ENCODE measurements around the gene CORO6.
"Not testable (repeated sequence)": the region's sequence is repeated elsewhere in the genome, so short reads cannot be mapped to it uniquely, and the experiment has no call there.

Gene CORO6

DNA sequence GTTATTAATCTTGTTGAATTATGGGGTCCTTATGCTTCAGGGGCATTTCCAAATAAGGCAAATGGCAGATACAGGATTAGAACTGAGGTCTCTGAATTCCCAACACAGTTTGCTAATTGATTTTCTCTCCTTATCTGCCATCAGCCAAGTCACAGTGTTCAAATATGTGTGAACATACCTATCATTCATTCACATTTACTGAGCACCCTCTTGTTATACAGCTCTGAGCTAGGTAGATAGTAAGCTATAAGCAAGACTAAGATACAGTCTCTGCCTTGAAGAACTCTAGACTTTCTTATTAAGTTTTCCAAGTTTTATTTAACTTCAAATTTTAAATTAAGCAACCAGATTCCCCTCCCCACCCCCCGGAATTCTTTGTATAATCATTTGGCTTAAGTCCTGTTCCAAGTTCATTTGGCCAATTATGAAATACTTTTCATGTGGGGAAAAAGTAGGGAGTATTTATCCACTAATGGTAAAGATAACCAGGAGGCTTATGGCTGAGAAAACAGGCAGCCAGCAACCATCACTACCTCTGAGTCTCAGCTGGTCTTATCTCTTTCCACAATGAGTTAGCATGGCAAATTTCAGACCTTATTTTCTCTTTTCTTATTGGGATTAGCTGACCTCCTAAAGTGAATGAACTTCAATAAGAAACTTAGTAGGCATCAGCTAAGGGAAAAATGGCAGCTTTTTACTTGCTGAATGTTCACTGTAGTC is 31.4 kb upstream of the CORO6 start:
- Histone ChIP-seq H3K27me3 (ENCODE audit: control insufficient read depth, insufficient read depth, low read length) (no peaks in the 10 kb centered on the region), H3K4me3 (ENCODE audit: low read length) (no peak overlapping the region), H3K27ac (ENCODE audit: low read length) (no peak overlapping the region), H3K9me3 (ENCODE audit: control insufficient read depth, insufficient read depth, low read length) (no peaks in the 10 kb centered on the region), H3K36me3 (ENCODE audit: control insufficient read depth, insufficient read depth, low read length) (no peaks in the 10 kb centered on the region), H3K4me1 (ENCODE audit: control insufficient read depth, insufficient read depth, low read length) (no peaks in the 10 kb centered on the region)
- WGBS (ENCODE audit: insufficient coverage, insufficient read length) = no CpG with 5 or more reads among the region's 1 CpG
- DNase-seq (ENCODE audit: low read depth, low spot score) = no peak

DNA sequence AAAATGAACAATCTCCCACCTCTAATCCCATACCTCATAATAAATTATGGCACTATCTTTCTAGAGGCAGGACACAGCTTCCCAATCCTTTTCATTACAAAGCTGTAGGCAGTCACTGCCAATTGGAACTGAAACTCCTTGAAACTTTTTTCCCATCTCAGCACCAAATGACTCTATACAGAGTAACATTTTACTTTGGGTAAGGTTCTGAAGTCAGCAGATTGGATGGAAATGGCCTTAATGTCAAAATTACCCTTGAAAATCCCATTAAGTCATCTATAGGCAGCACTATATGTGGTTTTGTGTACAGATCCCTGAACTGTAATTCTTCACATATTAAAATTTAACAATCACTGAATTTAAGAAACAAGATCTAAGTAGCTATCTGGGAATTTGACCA is 30.3 kb upstream of the CORO6 start:
- Histone ChIP-seq H3K4me3 (ENCODE audit: low read length) (no peak overlapping the region), H3K36me3 (ENCODE audit: control insufficient read depth, insufficient read depth, low read length) (no peaks in the 10 kb centered on the region), H3K27ac (ENCODE audit: low read length) (no peak overlapping the region), H3K27me3 (ENCODE audit: control insufficient read depth, insufficient read depth, low read length) (no peaks in the 10 kb centered on the region), H3K9me3 (ENCODE audit: control insufficient read depth, insufficient read depth, low read length) (no peaks in the 10 kb centered on the region), H3K4me1 (ENCODE audit: control insufficient read depth, insufficient read depth, low read length) (no peaks in the 10 kb centered on the region)
- DNase-seq (ENCODE audit: low read depth, low spot score) = no peak

DNA sequence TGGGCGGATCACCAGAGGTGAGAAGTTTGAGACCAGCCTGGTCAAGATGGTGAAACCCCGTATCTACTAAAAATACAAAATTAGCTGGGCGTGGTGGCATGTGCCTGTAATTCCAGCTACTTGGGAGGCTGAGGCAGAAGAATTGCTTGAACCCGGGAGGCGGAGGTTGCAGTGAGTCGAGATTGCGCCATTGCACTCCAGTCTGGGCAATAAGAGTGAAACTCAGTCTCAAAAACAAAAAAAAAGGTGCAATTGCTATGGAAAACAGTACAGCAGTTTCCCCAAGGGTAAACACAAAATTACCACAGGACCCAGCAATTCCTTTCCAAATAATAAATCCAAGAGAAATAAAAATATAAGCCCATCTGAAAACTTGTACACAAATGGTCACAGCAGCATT is 29.2 kb upstream of the CORO6 start:
- H3K36me3 ChIP-seq (ENCODE audit: control insufficient read depth, insufficient read depth, low read length); H3K4me3 ChIP-seq (ENCODE audit: low read length); H3K9me3 ChIP-seq (ENCODE audit: control insufficient read depth, insufficient read depth, low read length); H3K4me1 ChIP-seq (ENCODE audit: control insufficient read depth, insufficient read depth, low read length); H3K27me3 ChIP-seq (ENCODE audit: control insufficient read depth, insufficient read depth, low read length); DNase-seq (ENCODE audit: low read depth, low spot score); H3K27ac ChIP-seq (ENCODE audit: low read length): not testable (repeated sequence)
- WGBS (ENCODE audit: insufficient coverage, insufficient read length) = no CpG with 5 or more reads among the region's 7 CpGs

DNA sequence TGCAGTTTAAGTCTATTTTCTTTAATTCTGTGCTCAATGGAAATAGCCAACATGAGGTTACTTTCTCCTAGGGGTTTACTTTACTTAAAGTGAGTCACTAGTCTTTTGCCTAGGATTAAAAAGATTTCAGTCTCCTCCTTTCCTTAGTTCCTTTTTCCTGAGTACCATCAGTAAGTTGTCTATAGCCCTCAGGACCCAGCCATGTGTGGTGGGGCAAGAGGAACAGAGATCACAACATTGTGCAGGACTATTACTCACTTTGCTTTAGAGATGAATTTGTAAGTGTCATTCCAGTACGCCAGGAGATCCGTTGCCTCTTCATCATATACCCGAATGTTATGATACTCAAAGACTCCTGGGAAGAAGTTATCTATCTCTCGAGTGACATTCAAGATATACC is 27.7 kb upstream of the CORO6 start:
- Histone ChIP-seq H3K4me3 (ENCODE audit: low read length) (no peak overlapping the region), H3K27me3 (ENCODE audit: control insufficient read depth, insufficient read depth, low read length) (no peaks in the 10 kb centered on the region), H3K27ac (ENCODE audit: low read length) (no peak overlapping the region), H3K36me3 (ENCODE audit: control insufficient read depth, insufficient read depth, low read length) (no peaks in the 10 kb centered on the region), H3K4me1 (ENCODE audit: control insufficient read depth, insufficient read depth, low read length) (no peaks in the 10 kb centered on the region), H3K9me3 (ENCODE audit: control insufficient read depth, insufficient read depth, low read length) (no peaks in the 10 kb centered on the region)
- WGBS (ENCODE audit: insufficient coverage, insufficient read length) = no CpG with 5 or more reads among the region's 4 CpGs
- DNase-seq (ENCODE audit: low read depth, low spot score) = no peak

DNA sequence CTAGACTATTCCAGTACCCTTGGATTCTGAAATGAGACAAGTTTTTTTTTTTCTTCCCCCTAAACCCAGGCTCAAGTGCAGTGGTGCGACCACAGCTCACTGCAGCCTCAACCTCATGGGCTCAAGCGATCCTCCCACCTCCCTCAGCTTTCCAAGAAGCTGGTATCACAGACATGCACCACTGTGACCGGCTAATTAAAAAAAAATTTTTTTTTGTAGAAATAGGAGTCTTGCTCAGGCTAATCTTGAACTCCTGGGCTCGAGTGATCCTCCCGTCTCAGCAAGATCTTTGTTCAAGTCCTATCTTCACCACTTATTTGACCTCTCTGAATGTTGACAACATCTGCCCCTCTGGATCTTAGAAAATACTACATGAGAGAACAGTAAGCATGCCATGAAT is 26.6 kb upstream of the CORO6 start:
- Histone ChIP-seq H3K4me3 (ENCODE audit: low read length) (no peak overlapping the region), H3K36me3 (ENCODE audit: control insufficient read depth, insufficient read depth, low read length) (no peaks in the 10 kb centered on the region), H3K27ac (ENCODE audit: low read length) (no peak overlapping the region), H3K27me3 (ENCODE audit: control insufficient read depth, insufficient read depth, low read length) (no peaks in the 10 kb centered on the region), H3K9me3 (ENCODE audit: control insufficient read depth, insufficient read depth, low read length) (no peaks in the 10 kb centered on the region), H3K4me1 (ENCODE audit: control insufficient read depth, insufficient read depth, low read length) (no peaks in the 10 kb centered on the region)
- no peak for DNase-seq (ENCODE audit: low read depth, low spot score)
- WGBS (ENCODE audit: insufficient coverage, insufficient read length) = no CpG with 5 or more reads among the region's 5 CpGs

DNA sequence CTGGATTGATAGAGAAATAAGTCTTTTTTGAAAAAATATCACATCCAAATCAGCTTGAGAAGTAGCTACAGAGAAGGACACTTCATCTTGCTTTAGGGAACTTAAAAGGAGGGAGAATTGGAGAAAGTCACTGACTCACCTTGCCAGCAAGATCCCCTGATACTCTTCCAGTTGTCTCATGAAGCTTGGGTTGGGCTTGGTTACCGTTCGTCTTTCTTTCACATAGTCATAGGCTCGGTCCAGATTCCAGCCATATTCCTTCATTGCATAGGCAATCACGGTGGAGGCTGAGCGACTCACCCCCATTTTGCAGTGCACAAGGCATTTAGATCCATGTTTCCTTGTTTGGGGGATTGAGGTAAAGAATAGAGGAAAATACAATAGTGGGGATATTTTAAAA is 25.3 kb upstream of the CORO6 start:
- H3K4me1 ChIP-seq (ENCODE audit: control insufficient read depth, insufficient read depth, low read length) = no peaks in the 10 kb centered on the region
- WGBS (ENCODE audit: insufficient coverage, insufficient read length) = no CpG with 5 or more reads among the region's 5 CpGs

DNA sequence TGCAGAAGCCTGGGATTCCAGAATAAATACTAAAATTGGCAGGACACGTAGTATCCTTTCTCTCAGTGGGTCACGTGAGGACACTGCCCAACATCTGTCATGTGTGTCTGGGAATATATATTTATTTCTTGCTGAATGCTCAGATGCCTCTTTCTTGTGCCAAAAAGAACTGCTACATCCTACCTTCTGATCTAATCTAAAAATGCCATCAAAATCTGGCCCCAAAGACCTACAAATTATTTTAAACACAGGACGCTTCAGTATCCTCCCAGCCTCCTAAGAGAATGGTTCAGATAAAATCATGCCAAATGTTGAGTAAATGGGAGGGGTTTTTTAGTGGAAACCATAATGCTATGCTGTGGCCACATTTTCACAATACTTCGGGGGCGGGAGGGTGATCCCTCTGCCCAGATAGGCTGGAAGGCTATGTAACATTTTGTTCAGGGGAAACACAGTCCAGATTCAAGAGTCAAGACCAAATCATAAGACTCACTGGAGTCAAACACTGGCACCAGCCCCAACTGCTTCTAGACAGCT is 22.9 kb upstream of the CORO6 start:
- Histone ChIP-seq H3K36me3 (ENCODE audit: control insufficient read depth, insufficient read depth, low read length) (no peaks in the 10 kb centered on the region), H3K4me1 (ENCODE audit: control insufficient read depth, insufficient read depth, low read length) (no peaks in the 10 kb centered on the region), H3K27me3 (ENCODE audit: control insufficient read depth, insufficient read depth, low read length) (no peaks in the 10 kb centered on the region), H3K9me3 (ENCODE audit: control insufficient read depth, insufficient read depth, low read length) (no peaks in the 10 kb centered on the region), H3K27ac (ENCODE audit: low read length) (no peak overlapping the region), H3K4me3 (ENCODE audit: low read length) (no peak overlapping the region)
- no CpG with 5 or more reads among the region's 5 CpGs for WGBS (ENCODE audit: insufficient coverage, insufficient read length)
- DNase-seq (ENCODE audit: low read depth, low spot score) = no peak

More for the DNA sequence above, 25.3 kb upstream of the CORO6 start:
- no peak for DNase-seq (ENCODE audit: low read depth, low spot score)
- H3K9me3 ChIP-seq (ENCODE audit: control insufficient read depth, insufficient read depth, low read length) = no peaks in the 10 kb centered on the region
- H3K4me3 ChIP-seq (ENCODE audit: low read length) = no peak overlapping the region
- no peaks in the 10 kb centered on the region for H3K27me3 ChIP-seq (ENCODE audit: control insufficient read depth, insufficient read depth, low read length)
- H3K36me3 ChIP-seq (ENCODE audit: control insufficient read depth, insufficient read depth, low read length) = no peaks in the 10 kb centered on the region
- H3K27ac ChIP-seq (ENCODE audit: low read length) = no peak overlapping the region

DNA sequence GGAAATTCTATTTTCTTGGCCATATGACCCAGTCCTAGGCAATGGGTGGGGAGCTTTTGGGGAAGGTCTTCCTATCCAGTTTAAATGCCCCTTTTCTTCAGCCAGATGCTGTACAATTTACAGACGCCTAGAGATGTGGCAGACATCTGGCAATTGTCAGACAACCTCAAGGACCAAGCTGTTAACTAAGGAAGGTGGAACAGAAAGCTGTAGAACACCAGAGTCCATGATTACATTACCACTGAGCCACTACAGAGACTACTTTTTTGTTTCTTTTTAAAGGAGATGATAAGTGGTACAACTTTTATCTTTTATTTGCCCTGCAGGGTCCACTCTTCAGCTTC is 21.1 kb upstream of the CORO6 start:
- no peaks in the 10 kb centered on the region for H3K4me1 ChIP-seq (ENCODE audit: control insufficient read depth, insufficient read depth, low read length)
- DNase-seq (ENCODE audit: low read depth, low spot score) = no peak
- H3K9me3 ChIP-seq (ENCODE audit: control insufficient read depth, insufficient read depth, low read length) = no peaks in the 10 kb centered on the region
- H3K27me3 ChIP-seq (ENCODE audit: control insufficient read depth, insufficient read depth, low read length) = no peaks in the 10 kb centered on the region
- no peaks in the 10 kb centered on the region for H3K36me3 ChIP-seq (ENCODE audit: control insufficient read depth, insufficient read depth, low read length)
- no peak overlapping the region for H3K4me3 ChIP-seq (ENCODE audit: low read length)
- no peak overlapping the region for H3K27ac ChIP-seq (ENCODE audit: low read length)
- no CpG with 5 or more reads among the region's 1 CpG for WGBS (ENCODE audit: insufficient coverage, insufficient read length)

DNA sequence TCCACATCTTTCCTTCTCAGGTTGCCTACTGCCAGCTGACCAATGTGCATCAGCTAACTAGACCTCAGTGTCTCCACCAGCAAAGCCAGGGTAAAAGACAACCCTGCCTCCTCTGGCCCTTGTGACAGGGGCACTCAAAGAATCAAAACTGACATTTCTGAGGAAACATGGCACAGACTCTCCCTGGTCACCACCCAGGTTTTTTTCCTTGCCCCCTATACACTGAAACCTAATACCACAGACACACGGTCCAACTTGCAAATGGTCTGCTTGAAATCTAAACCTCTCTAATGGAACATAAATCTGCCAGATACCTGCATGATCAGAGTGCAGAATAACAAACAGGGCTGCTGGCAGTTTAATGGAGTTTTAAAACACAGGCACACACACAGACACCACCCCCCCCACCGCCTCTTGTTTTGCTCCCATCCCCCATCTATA is 19.5 kb upstream of the CORO6 start:
- Histone ChIP-seq H3K4me1 (ENCODE audit: control insufficient read depth, insufficient read depth, low read length) (no peaks in the 10 kb centered on the region), H3K9me3 (ENCODE audit: control insufficient read depth, insufficient read depth, low read length) (no peaks in the 10 kb centered on the region), H3K27ac (ENCODE audit: low read length) (no peak overlapping the region), H3K4me3 (ENCODE audit: low read length) (no peak overlapping the region), H3K36me3 (ENCODE audit: control insufficient read depth, insufficient read depth, low read length) (no peaks in the 10 kb centered on the region), H3K27me3 (ENCODE audit: control insufficient read depth, insufficient read depth, low read length) (no peaks in the 10 kb centered on the region)
- no peak for DNase-seq (ENCODE audit: low read depth, low spot score)
- WGBS (ENCODE audit: insufficient coverage, insufficient read length) = no CpG with 5 or more reads among the region's 2 CpGs

DNA sequence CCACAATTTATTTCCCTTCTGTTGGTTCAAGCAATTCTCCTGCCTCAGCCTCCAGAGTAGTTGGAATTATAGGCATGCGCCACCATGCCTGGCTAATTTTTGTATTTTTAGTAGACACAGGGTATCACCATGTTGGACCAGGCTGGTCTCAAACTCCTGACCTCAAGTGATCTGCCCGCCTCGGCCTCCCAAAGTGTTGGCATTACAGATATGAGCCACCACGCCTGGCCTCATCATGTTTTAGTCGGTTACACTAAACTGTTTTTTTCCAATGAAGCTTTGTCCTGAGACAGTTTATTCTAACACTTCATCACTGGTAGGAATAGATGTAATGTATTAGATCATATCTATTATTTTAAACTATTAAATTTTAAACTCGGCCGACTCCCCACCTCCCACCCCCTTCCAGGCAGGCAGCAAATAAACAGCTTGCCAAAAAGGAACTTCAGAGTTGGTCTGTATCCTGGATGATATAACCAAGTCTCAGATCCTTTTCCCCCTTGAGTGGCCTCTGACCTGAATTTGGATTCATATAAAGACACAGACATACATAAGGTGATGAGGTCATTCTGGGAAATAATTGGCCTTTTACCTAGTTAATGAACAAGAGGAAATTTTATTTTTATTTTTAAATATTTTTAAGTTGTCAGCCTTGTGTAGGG is 18.4 kb upstream of the CORO6 start:
- H3K36me3 ChIP-seq (ENCODE audit: control insufficient read depth, insufficient read depth, low read length) = no peaks in the 10 kb centered on the region

DNA sequence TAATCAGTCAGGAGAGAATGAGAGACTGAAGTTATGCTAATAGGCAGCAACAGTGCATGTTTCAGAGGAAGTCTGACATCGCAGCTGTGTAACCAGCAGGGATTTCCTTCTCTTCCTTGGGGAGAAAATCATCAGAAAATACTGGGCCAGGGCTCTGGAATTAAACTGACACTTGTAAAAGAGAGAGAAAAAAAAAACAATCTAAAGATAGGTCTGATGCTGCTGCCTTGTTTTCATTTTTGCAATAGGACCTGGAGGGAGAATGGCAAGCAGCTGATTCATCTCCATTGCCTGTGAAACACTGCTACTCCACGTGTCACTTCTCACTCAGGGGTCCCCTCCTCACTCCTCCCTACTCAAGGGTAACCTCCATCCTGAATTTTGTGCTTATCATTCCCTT is 17.7 kb upstream of the CORO6 start:
- Histone ChIP-seq H3K9me3 (ENCODE audit: control insufficient read depth, insufficient read depth, low read length) (no peaks in the 10 kb centered on the region), H3K4me1 (ENCODE audit: control insufficient read depth, insufficient read depth, low read length) (no peaks in the 10 kb centered on the region), H3K27ac (ENCODE audit: low read length) (no peak overlapping the region), H3K27me3 (ENCODE audit: control insufficient read depth, insufficient read depth, low read length) (no peaks in the 10 kb centered on the region), H3K4me3 (ENCODE audit: low read length) (no peak overlapping the region), H3K36me3 (ENCODE audit: control insufficient read depth, insufficient read depth, low read length) (no peaks in the 10 kb centered on the region)
- DNase-seq (ENCODE audit: low read depth, low spot score) = no peak
- WGBS (ENCODE audit: insufficient coverage, insufficient read length) = no CpG with 5 or more reads among the region's 2 CpGs

More for the DNA sequence above, 18.4 kb upstream of the CORO6 start:
- Histone ChIP-seq H3K9me3 (ENCODE audit: control insufficient read depth, insufficient read depth, low read length) (no peaks in the 10 kb centered on the region), H3K4me3 (ENCODE audit: low read length) (no peak overlapping the region), H3K27ac (ENCODE audit: low read length) (no peak overlapping the region), H3K27me3 (ENCODE audit: control insufficient read depth, insufficient read depth, low read length) (no peaks in the 10 kb centered on the region), H3K4me1 (ENCODE audit: control insufficient read depth, insufficient read depth, low read length) (no peaks in the 10 kb centered on the region)
- WGBS (ENCODE audit: insufficient coverage, insufficient read length) = no CpG with 5 or more reads among the region's 7 CpGs
- DNase-seq (ENCODE audit: low read depth, low spot score) = no peak

Data from iPS DF 6.9 (cell line).